ENCODE results near the gene FBN3. TPM values are rescaled to one million over a fixed set of nuclear protein-coding genes. Genes with fewer than 3 reads are reported as not detected.

FBN3 gene
- 1 to 10 TPM in 1 of 4 donors, under 1 TPM in 1, not detected in 2; 0.04 to 2.1 TPM for total RNA-seq

GRCh38 chr19:8149261-8150094, at the start of gene FBN3:
Gene FBN3 (minus strand): TSS chr19:8149592. CDS start chr19:8147480, 2,112 bp downstream.
- H3K4me3 ChIP-seq (ENCODE audit: low read depth, poor library complexity, severe bottlenecking) = no peak within 1 kb of the TSS
- TF ChIP-seq, protein P1, sequence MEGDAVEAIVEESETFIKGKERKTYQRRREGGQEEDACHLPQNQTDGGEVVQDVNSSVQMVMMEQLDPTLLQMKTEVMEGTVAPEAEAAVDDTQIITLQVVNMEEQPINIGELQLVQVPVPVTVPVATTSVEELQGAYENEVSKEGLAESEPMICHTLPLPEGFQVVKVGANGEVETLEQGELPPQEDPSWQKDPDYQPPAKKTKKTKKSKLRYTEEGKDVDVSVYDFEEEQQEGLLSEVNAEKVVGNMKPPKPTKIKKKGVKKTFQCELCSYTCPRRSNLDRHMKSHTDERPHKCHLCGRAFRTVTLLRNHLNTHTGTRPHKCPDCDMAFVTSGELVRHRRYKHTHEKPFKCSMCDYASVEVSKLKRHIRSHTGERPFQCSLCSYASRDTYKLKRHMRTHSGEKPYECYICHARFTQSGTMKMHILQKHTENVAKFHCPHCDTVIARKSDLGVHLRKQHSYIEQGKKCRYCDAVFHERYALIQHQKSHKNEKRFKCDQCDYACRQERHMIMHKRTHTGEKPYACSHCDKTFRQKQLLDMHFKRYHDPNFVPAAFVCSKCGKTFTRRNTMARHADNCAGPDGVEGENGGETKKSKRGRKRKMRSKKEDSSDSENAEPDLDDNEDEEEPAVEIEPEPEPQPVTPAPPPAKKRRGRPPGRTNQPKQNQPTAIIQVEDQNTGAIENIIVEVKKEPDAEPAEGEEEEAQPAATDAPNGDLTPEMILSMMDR (IDR thresholded peaks at IDR 0.05) = no peak
- TF ChIP-seq POLR2A (IDR thresholded peaks at IDR 0.05) = no peak
- no peak for DNase-seq (ENCODE audit: low spot score in 2 of 2)
- 8 to 11% methylated on average over 24 to 27 of the region's 72 CpGs for WGBS, 2 donors
- intact Hi-C loops (cut with DNase I; ENCODE audit: low total_unique reads) = no loop called here

DNA sequence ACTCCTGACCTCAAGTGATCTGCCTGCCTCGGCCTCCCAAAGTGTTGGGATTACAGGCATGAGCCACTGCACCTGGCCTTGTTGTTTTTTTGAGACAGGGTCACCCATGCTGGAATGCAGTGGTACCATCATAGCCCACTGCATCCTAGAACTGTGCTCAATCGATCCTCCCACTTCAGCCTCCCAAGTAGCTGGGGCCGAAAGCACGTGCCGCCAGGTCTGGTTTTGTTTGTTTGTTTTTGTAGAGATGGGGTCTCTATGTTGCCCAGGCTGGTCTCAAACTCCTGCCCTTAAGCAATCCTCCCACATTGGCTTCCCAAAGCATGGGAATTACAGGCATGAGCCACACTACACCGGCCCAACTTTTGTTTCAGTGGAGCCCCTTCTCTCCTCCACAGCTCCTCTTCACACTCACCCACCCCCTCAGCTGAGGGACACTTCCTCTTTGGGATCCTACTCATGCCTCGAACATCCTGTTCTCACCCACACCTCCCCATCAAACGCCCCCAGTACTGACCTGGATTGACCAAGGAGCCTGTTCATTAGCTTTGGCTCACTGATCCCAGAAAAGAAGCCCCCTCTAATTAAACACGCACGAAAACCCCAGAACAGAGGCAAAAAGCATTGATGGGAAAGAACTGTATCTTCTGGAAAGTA, 47.0 kb upstream of the FBN3 start:
- DNase-seq (ENCODE audit: low spot score in 2 of 2) = no peak
- 60 to 63% methylated on average over 10 of the region's 10 CpGs for WGBS, 2 donors
- TF ChIP-seq, protein P1 (IDR thresholded peaks at IDR 0.05) = no peak
- no peak for TF ChIP-seq POLR2A (IDR thresholded peaks at IDR 0.05)
- intact Hi-C loops (cut with DNase I; ENCODE audit: low total_unique reads) = no loop called here
- no peak overlapping the region for H3K4me3 ChIP-seq (ENCODE audit: low read depth, poor library complexity, severe bottlenecking)

DNA sequence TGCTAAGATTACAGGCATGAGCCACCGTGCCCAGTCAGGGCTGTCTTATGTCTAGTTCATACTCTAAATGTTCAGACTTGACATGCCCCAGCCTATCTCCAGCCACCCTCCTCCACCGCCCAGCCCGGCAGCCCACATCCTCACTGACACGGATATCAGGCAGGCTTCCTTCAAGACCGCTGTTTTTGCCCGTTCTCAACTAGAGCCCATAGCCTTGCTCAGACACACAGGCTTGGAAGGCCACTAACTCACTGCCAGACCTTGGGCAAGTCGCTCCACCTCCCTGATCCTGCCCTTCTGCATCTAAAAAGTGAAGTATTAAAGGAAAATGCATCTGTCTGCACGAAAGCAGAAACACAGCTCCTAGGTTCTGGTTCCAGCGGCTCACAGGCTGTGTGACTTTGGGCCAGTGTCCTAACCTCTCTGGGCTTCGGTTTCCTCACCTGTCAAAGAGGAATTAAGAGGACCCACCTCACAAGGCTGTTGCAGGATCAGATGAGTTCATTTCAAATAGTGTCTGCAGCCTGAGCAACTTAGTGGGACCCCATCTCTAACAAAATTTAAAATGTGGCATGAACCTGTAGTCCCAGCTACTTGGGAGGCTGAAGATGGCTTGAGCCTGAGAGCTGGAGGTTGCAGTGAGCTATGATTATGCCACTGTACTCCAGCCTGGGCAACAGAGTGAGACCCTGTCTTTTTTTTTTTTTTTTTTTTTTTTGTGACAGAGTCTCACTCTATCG, 45.3 kb upstream of the FBN3 start:
- TF ChIP-seq, protein P1 (IDR thresholded peaks at IDR 0.05) = no peak
- TF ChIP-seq POLR2A (IDR thresholded peaks at IDR 0.05) = no peak
- H3K4me3 ChIP-seq (ENCODE audit: low read depth, poor library complexity, severe bottlenecking) = no peak overlapping the region
- 46 to 50% methylated on average over 10 to 11 of the region's 11 CpGs for WGBS, 2 donors
- DNase-seq (ENCODE audit: low spot score in 2 of 2) = peak in 1 of 2 donors; percentile 88
- intact Hi-C loops (cut with DNase I; ENCODE audit: low total_unique reads) = no loop called here

GRCh38 chr19:8192221-8192820, 42.9 kb upstream of the FBN3 start:
- no peak for DNase-seq (ENCODE audit: low spot score in 2 of 2)
- intact Hi-C loops (cut with DNase I; ENCODE audit: low total_unique reads) = no loop called here
- 72 to 73% methylated on average over 7 of the region's 7 CpGs for WGBS, 2 donors
- TF ChIP-seq POLR2A (IDR thresholded peaks at IDR 0.05) = no peak
- TF ChIP-seq, protein P1 (IDR thresholded peaks at IDR 0.05) = no peak
- H3K4me3 ChIP-seq (ENCODE audit: low read depth, poor library complexity, severe bottlenecking) = no peak overlapping the region

- TF ChIP-seq, protein P1 (IDR thresholded peaks at IDR 0.05) = no peak
- no peak for TF ChIP-seq POLR2A (IDR thresholded peaks at IDR 0.05)
- no peak for DNase-seq (ENCODE audit: low spot score in 2 of 2)
- intact Hi-C loops (cut with DNase I; ENCODE audit: low total_unique reads) = no loop called here
- H3K4me3 ChIP-seq (ENCODE audit: low read depth, poor library complexity, severe bottlenecking) = no peak overlapping the region
- 80 to 81% methylated on average over 5 of the region's 5 CpGs for WGBS, 2 donors
These were observed 36.1 kb upstream of the FBN3 start for GRCh38 chr19:8185343-8186068.

Data from lower leg skin (tissue), 4 donors.